WTC11 (cell line): ENCODE results near the gene AKAP13. TPM values are rescaled to one million over a fixed set of nuclear protein-coding genes. Genes with fewer than 3 reads are reported as not detected.

ENCODE experiments used
- ATAC-seq: fragments of 200-7000 bp; cut with Tn5 transposase; 2 replicates; pipeline ENCODE4 v1.10.0; 2021; ENCODE audit warnings: mild to moderate bottlenecking, moderate library complexity
- CTCF ChIA-PET: fragments of 300-600 bp; sonication (Branson Sonifier 250); formaldehyde crosslinking; loops from one replicate; lab custom pipeline; 2021; ENCODE audit warnings: antibody characterized with exemption; lab: Charles Lee
- POLR2A ChIA-PET: fragments of 350-600 bp; sonication (Branson Sonifier 250); formaldehyde crosslinking; loops from one replicate; lab custom pipeline; 2021; ENCODE audit warnings: antibody characterized with exemption; lab: Charles Lee
- DNase-seq: peaks from one replicate; pipeline ENCODE4 v3.0.0; 2021; ENCODE audit warnings: low spot score
- H3K27ac Mint-ChIP-seq: 2 replicates; pipeline ENCODE4 v1.8.0; 2021; ENCODE audit warnings: mixed read lengths
- H3K27me3 Mint-ChIP-seq: 2 replicates; pipeline ENCODE4 v1.8.0; 2021; ENCODE audit warnings: low read depth, mild to moderate bottlenecking, moderate library complexity, mixed read lengths
- H3K36me3 Mint-ChIP-seq: 2 replicates; pipeline ENCODE4 v1.8.0; 2021; ENCODE audit warnings: mixed read lengths
- H3K4me1 Mint-ChIP-seq: 2 replicates; pipeline ENCODE4 v1.8.0; 2022; ENCODE audit warnings: mixed read lengths
- H3K4me3 Mint-ChIP-seq: 2 replicates; pipeline ENCODE4 v1.8.0; 2021; ENCODE audit warnings: mild to moderate bottlenecking, moderate library complexity, mixed read lengths
- H3K9me3 Mint-ChIP-seq: 2 replicates; pipeline ENCODE4 v1.8.0; 2021; ENCODE audit warnings: mixed read lengths
- ARID4B ChIP-seq: sonication (generic); formaldehyde crosslinking; IDR thresholded peaks from 2 replicates; pipeline ENCODE4 v1.8.0; 2023; ENCODE audit warnings: missing genetic modification reagents, mild to moderate bottlenecking, borderline replicate concordance
- CBFB ChIP-seq: sonication (generic); formaldehyde crosslinking; IDR thresholded peaks from 2 replicates; pipeline ENCODE4 v1.8.1; 2022; ENCODE audit warnings: mild to moderate bottlenecking, low read depth, missing genetic modification reagents
- CREM ChIP-seq: sonication (generic); formaldehyde crosslinking; IDR thresholded peaks from 2 replicates; pipeline ENCODE4 v1.8.1; 2022; ENCODE audit warnings: mild to moderate bottlenecking, missing genetic modification reagents, moderate library complexity
- GRHL2 ChIP-seq: fragments of 250-450 bp; sonication (Bioruptor Pico); IDR thresholded peaks from 2 replicates; pipeline ENCODE4 v1.8.0; 2022; ENCODE audit warnings: mild to moderate bottlenecking, moderate library complexity; ENCODE audit not compliant: insufficient replicate concordance, severe bottlenecking
- GTF2I ChIP-seq: fragments of 250-450 bp; sonication (Bioruptor Pico); conservative IDR thresholded peaks from 2 replicates; pipeline ENCODE4 v1.4.0; 2021; ENCODE audit warnings: mild to moderate bottlenecking
- NFYB ChIP-seq: sonication (generic); formaldehyde crosslinking; conservative IDR thresholded peaks from 2 replicates; pipeline ENCODE4 v1.8.0; 2022; ENCODE audit warnings: low read depth, missing genetic modification reagents
- OVOL2 ChIP-seq: fragments of 250-450 bp; sonication (Bioruptor Pico); IDR thresholded peaks from 2 replicates; pipeline ENCODE4 v1.9.0; 2021; ENCODE audit warnings: mild to moderate bottlenecking, borderline replicate concordance
- SMAD4 ChIP-seq: sonication (generic); formaldehyde crosslinking; IDR thresholded peaks from 2 replicates; pipeline ENCODE4 v1.8.0; 2022; ENCODE audit warnings: mild to moderate bottlenecking, missing genetic modification reagents
- SP1 ChIP-seq: sonication (generic); formaldehyde crosslinking; conservative IDR thresholded peaks from 2 replicates; pipeline ENCODE4 v1.8.1; 2022; ENCODE audit warnings: missing genetic modification reagents
- TCF7 ChIP-seq: sonication (generic); formaldehyde crosslinking; IDR thresholded peaks from 2 replicates; pipeline ENCODE4 v1.8.0; 2022; ENCODE audit warnings: mild to moderate bottlenecking, low read depth, missing genetic modification reagents, moderate library complexity
- ZNF281 ChIP-seq: sonication (generic); formaldehyde crosslinking; IDR thresholded peaks from 2 replicates; pipeline ENCODE4 v1.8.0; 2023; ENCODE audit warnings: mild to moderate bottlenecking, missing genetic modification reagents
- ZSCAN18 ChIP-seq: fragments of 250-450 bp; sonication (Bioruptor Pico); IDR thresholded peaks from 2 replicates; pipeline ENCODE4 v2.1.2; 2022; ENCODE audit warnings: mild to moderate bottlenecking, moderate library complexity
- total RNA-seq: library from RNA; stranded (reverse); gene quantifications from 3 replicates; pipeline ENCODE4 v1.2.3, GENCODE V29; 2021
- TF ChIP-seq, protein P1 (sequence below): sonication (generic); formaldehyde crosslinking; IDR thresholded peaks from 2 replicates; pipeline ENCODE4 v1.8.1; 2023; ENCODE audit warnings: mild to moderate bottlenecking, missing genetic modification reagents, moderate library complexity
- TF ChIP-seq, protein P2 (sequence below): sonication (generic); formaldehyde crosslinking; conservative IDR thresholded peaks from 2 replicates; pipeline ENCODE4 v1.8.1; 2022; ENCODE audit warnings: mild to moderate bottlenecking, missing genetic modification reagents
- TF ChIP-seq, protein P3 (sequence below): sonication (generic); formaldehyde crosslinking; IDR thresholded peaks from 2 replicates; pipeline ENCODE4 v1.8.1; 2022; ENCODE audit warnings: mild to moderate bottlenecking, missing genetic modification reagents, moderate library complexity, borderline replicate concordance

AKAP13 gene
- total RNA-seq, 1 experiment from 2014 or later: 50.3 TPM

GRCh38 chr15:85353516-85353915, 26.9 kb upstream of the AKAP13 start (continued):
- no peak for TF ChIP-seq GRHL2
- TF ChIP-seq GTF2I (CRISPR knock-in tag): no peak
- no peak for TF ChIP-seq ARID4B (CRISPR knock-in tag)
- no peak for TF ChIP-seq SP1 (CRISPR knock-in tag)
- TF ChIP-seq ZSCAN18 (CRISPR knock-in tag): no peak
- TF ChIP-seq, protein P1, sequence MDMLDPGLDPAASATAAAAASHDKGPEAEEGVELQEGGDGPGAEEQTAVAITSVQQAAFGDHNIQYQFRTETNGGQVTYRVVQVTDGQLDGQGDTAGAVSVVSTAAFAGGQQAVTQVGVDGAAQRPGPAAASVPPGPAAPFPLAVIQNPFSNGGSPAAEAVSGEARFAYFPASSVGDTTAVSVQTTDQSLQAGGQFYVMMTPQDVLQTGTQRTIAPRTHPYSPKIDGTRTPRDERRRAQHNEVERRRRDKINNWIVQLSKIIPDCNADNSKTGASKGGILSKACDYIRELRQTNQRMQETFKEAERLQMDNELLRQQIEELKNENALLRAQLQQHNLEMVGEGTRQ (CRISPR knock-in tag): no peak

DNA sequence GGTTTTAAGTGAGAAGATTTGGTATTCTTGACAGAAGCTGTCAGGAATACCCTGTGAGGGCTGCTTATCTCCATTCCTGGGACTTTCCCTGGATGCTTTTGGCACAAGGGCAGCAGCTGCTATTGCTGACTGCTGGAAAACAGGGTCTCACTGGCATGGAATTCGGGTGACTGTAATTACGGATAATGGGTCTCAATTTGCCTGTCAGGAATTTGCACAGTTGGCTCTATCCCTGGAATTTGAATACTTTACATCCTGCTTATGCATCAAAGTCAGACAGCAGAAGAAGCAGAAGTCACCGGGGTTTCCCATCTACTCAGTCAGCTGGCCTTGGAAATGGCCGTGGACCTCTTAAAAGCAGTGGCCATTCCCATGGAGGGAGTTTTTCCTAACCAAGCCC, 25.9 kb upstream of the AKAP13 start:
- no peak for ATAC-seq
- Mint-ChIP-seq H3K36me3 (no peaks in the 10 kb centered on the region), H3K4me1 (no peaks in the 10 kb centered on the region), H3K27ac (no peak overlapping the region), H3K4me3 (no peak overlapping the region), H3K27me3 (no peaks in the 10 kb centered on the region)
- ChIA-PET POLR2A (no interaction called here), CTCF (no interaction called here)
- TF ChIP-seq TCF7 (CRISPR knock-in tag) (no peak), SMAD4 (no peak), NFYB (CRISPR knock-in tag) (no peak), OVOL2 (no peak), ZNF281 (CRISPR knock-in tag) (no peak), CREM (CRISPR knock-in tag) (no peak), CBFB (CRISPR knock-in tag) (no peak), ARID4B (CRISPR knock-in tag) (no peak)
- TF ChIP-seq, protein P2, sequence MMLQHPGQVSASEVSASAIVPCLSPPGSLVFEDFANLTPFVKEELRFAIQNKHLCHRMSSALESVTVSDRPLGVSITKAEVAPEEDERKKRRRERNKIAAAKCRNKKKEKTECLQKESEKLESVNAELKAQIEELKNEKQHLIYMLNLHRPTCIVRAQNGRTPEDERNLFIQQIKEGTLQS (CRISPR knock-in tag): no peak
- TF ChIP-seq, protein P3, sequence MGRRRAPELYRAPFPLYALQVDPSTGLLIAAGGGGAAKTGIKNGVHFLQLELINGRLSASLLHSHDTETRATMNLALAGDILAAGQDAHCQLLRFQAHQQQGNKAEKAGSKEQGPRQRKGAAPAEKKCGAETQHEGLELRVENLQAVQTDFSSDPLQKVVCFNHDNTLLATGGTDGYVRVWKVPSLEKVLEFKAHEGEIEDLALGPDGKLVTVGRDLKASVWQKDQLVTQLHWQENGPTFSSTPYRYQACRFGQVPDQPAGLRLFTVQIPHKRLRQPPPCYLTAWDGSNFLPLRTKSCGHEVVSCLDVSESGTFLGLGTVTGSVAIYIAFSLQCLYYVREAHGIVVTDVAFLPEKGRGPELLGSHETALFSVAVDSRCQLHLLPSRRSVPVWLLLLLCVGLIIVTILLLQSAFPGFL: no peak
- TF ChIP-seq, all 79 proteins: peak for 0
- no peaks in the 10 kb centered on the region; the same call in 1 of the 2 replicates for H3K9me3 Mint-ChIP-seq
- no peak for DNase-seq
